HG02759 (cell line): Measurements from ENCODE around the gene CRYBG2.
A peak's percentile ranks its signal among the peaks of the same experiment; 100 is the strongest.
"Not testable (repeated sequence)": the region's sequence is repeated elsewhere in the genome, so short reads cannot be mapped to it uniquely, and the experiment has no call there.

ENCODE experiments used
- ATAC-seq: cut with Tn5 transposase; IDR thresholded peaks from one replicate; pipeline ENCODE4 v1.9.1; 2021; ENCODE audit warnings: mild to moderate bottlenecking, moderate library complexity; ENCODE audit not compliant: unreplicated experiment

The CRYBG2 gene

DNA sequence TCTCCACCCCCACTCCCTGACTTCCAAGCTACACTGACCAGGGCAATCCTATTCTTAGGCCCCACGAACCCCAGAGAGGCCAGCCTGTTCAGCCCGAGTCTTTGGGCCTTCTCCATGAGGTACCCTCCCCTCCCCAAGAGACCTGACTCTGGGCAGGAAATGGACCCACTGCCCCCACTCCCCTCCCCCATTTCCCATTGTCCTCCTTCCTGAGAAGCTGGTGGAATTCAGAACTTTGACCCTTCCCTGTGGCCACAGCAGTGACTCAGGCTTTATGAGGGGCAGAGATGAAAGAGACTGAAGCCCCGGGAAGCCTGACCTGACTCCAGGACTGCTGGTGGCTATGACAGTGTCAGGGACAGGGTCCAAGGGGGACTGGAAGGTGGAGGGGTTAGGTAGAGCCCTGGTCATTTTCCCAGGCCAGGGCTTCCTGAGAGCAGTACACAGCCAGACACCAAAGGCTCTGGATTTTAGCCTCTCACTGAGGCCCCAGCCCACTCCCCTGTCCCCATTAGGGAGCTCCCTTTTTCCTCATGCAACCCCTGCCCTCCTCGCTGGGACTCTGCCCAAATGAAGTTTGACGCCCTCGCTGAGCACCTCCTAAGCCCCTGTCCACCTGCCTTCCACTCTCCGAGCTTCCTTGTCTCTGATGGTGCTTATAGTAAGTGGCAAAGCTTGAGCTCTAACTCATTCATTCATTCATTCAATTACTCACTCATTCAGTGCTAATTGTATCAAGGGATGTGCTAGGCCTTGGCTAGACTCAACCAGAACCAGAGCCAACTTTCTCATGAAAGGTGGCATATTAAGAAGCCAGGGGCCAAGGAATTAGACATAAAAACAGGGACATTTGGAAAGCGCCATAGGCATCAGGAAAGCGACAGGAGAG lies 3.0 kb downstream of the CRYBG2 start:
- ATAC-seq: no peak

DNA sequence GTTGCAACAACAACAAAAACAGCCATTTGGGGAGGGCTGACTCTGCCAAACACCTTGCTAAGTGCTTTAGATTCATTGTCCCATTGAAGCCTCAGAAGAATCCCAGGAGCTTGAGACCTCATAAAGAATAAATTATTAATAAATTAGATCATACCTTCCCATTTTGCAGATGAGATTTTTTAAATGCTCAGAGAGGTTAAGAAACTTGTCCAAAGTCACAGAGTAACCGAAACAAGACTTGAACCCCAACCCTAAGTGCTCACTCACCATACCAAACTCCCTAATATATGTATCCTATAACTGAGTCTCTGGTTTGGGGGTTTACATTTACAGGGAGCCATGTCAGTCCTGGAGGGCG lies 3.6 kb downstream of the CRYBG2 start:
- ATAC-seq: no peak

DNA sequence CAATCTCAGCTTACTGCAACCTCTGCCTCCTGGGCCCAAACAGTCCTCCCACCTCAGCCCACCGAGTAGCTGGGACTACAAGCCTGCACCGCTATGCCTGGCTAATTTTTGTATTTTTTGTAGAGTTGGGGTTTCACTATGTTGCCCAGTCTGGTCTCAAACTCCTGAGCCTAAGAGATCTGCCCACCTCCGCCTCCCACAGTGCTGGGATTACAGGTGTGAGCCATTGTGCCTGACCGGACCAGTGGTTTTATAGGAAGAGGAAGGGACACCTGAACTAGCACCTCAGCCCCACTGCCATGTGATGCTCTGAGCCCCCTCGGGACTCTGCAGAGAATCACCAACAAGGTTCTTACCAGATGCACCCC lies 4.1 kb downstream of the CRYBG2 start:
- no peak for ATAC-seq

DNA sequence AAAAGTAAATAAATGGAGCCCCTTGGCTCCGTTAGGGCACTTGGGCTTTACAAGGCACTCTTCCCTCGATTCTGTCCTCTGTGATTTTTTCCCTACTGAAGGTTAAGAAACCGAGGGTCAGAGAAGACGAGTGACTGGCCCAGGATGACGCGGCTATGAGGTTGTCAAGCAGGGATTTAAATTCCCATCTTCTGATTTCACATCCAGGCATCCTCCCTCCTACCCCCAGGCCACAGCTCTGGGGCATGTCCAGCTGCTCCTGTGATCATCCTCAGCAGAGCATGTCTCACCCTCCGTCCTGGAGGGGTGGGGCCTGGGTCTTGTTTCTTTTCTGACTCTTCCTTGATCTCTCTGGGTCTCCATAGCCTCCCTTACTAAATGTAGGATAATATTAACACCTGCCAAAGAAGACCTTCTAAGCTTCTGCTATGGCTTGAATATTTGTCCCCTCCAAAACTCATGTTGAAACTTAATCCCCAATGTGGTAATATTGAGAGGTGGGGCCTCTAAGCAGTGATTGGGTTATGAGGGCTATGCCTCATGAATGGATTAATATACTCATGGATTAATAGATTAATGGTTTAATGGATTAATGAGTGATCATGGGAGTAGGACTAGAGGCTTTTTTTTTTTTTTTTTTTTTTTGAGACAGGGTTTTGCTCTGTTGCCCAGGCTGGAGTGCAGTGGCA lies 4.6 kb downstream of the CRYBG2 start:
- ATAC-seq: no peak

DNA sequence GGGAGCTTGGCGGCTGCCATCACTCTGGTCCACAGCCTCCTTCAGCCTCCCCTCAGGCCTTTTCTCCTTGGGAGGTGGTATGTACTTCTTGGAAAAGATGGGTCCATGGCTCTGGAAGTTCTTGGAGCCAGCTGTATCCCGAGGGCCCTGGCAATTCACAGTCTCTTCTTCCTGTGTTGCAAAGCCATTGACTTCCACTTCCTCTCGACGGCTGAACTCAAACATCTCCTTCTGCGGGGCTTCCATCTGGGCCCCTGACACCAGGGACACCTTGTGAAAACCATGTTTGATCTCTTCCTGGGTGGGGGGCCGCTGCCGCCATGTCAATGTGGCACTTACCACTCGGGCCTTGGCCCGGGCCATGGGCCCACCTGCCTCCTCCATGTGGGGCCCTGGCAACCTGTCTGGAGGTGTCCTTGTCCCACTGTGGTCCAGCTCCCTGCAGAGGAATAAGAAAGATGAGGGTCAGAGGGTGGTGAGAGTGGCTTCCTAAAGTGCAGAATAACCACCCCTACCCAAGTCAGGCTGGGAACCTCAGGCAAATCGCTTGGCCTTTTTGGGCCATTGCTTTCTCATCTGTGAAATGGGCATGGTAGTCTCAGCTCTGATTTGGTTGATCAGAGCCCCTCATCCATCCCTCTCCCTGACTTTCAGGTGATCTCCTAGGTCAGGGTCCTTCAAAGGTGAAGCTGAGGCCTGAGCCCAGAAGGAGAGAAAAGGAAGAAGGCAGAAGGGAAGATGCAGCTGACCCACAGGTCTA lies 7.5 kb downstream of the CRYBG2 start:
- ATAC-seq: no peak

DNA sequence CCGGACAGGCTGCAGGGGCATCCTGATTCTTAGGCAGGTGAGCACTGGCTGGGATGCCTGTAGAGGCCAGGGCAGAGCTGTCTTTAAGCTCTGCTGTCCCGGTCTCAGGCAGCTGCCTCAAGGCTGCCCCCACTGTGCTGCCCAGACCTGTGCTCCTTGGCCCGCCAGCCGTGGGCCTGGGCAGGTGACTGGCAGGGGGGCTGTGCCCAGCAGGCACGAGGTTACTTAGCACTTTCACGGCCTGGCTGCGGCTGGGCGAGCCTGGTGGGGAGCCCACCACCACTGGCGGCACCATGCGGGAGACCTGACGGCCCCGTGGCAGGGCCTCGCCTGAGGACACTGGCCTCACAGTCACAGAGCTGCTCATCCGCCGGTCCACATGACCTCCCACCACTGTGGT lies 8.2 kb downstream of the CRYBG2 start:
- ATAC-seq: no peak

DNA sequence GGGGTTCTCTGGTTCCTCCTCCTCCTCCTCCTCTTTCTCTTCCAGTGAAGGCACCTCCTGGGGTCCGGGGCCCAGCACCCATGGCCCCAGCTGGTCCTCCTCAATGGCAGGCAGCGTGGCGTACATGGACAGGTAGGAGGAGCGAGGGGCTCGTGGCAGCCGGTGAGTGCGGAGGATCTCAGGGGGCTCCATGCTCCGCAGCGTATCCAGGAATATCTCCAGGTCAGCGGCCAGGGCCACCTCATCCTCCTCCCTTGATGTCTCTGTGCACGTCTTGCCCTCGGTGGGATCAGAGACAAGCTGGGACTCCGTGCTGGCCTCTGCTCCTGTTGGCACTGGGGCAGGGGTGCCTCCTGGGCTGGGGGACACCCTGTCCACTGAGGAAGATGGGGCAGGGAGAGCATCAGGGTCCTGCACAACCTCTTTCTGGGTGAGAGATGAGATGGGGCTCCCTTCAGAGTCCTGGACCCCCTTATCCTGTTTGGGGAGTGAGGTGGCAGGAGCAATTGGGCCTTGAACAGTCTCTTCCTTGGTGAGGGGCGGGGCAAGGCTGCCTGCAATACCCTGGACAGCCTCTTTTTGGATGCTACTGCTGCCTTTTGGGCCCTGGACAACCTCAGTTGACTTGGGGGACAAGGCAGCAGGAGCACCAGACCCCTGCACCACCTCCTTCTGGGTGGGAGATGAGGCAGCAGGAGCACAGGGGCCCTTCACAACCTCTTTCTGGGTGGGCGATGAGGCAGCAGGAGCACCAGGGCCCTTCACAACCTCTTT lies 9.6 kb downstream of the CRYBG2 start:
- no peak for ATAC-seq

DNA sequence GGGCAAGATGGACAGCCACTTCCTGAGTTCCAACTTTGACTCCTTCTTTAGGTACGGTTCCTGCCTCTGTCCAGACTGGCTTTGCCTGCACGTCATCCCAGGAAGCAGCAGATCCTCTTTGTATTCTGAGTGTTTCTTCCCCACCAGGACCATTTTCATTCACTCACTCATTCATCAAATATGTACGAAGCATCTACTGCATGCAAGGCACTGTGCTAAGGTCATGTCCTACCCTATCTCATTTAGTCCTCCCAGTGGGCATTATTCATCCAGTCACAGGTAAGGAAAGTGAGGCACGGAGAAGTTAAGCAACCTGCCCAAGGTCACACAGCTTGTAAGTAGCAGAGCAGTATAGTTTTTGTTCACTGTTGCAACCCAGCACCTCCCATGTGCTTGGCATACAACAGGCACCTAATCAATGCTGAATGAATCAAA lies 13.9 kb downstream of the CRYBG2 start:
- no peak for ATAC-seq

DNA sequence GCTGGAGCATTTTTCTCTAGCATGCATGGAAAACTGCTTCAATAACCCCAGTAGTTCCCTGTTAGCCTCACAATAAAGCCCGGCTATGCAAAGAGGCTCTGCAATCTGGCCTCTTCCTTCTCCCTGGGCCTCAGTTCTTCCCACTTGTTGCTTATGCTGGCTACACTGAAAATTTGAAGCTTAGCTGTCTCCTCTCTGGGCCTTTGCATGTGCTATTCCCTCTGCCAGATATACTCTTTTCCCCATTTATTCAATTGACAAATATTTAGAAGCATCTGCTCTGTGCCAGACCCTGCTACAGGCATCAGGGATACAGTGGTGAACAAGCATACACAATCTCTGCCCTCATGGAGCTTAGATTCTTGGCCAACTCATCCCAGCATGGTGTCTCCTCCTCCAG lies 15.3 kb downstream of the CRYBG2 start:
- ATAC-seq: no peak

DNA sequence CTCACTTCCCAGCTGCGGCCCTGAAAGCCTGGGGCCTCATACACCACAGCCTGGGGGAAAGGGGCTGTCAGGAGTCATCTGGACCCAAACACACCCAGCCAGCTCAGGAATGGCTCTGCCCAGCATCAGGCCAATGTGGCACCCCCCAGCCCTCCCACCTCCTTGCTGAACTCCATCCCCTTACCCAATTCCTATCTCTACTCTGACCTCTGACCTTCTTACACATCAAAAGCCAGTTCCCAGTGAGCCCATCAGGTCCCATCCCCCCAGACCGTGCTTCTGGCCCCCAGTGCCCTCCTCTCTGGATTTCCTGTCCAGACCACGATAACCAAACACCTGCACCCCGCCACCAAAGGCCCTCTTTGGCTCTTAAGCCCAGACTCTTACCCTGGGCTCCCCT lies 16.3 kb downstream of the CRYBG2 start:
- ATAC-seq: no peak

DNA sequence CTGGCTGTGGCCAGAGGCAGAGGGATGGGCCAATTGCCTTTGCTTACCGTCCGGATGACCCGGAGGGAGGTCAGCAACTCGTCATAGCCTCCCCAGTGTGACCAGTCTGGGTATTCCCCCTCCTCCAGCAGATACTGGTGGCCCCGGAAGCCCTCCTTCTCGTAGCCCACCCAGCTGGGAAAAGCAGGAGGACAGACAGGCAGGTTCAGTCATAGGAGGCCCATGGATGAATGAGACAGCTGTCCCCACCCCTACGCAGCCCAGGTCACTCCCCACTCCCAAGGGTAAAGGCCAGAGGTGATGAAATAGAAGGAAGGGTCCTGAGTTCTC lies 16.8 kb downstream of the CRYBG2 start:
- no peak for ATAC-seq

DNA sequence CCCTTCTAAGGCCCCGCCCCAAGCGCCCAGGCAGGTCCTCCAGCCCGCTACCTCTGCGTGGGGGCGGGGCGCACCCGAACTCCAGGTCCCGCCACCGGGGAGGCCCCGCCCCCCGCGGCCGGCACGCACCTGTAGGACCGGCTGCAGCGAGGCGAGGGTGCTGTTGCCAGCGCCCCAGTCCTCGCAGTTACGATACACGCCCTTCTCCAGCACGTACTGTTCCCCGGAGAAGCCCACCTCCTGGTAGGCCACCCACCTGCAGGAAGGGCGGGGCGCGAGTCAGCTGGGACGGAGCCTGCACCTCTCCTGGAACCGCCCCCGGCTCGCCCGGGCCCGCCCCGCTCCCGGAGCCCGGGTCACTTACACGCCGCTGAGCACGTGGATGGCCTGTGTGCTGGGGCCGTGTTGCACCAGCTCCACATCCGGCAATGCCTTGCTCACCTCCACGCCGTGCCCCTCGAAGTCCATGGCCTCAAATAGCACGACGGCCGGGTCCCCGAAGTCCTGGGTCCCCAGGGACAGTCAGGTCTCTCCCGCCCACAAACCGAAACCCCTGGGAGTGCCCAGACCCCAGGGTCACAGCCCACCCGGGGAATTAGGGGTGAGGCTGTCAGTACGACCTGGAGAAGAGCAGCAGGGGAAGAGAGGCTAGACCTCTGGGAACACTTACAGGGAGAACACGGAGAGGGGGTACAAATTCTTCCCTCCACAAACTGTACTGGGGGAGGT lies 17.3 kb downstream of the CRYBG2 start:
- peak; percentile 62 for ATAC-seq

DNA sequence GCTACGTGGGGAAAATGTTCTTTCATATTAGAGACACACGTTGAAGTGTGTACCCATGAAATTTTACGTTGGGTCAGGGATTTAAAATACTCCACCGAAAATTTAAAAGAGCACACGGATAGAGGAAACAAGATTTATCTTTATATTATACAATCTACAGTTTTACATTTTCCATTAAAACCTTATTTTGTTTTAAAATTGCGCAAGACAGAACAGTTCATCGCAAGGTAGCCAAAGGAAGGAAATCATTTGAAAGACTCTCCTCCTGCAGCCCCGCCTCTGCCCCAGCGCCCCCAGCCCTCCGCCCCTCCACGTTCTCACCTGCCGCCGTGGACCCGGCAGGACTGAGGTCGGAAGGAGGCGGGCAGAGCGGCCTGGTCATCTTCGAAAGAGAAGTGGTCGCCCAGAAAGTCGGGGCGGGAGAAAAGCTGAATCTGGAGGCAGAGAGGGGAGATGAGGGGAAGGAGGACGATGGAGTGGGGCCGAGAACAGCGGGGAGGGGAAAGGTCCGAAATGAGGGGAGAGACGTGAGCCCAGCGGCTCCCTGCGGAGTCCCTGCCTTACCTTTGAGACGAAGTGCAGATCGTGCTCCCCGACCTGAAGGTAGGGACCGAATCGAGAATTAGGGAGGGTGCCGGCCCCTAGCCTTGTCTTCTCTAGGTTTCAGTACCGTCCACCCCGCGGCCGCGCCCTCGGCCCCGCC lies 18.0 kb downstream of the CRYBG2 start:
- no peak for ATAC-seq

DNA sequence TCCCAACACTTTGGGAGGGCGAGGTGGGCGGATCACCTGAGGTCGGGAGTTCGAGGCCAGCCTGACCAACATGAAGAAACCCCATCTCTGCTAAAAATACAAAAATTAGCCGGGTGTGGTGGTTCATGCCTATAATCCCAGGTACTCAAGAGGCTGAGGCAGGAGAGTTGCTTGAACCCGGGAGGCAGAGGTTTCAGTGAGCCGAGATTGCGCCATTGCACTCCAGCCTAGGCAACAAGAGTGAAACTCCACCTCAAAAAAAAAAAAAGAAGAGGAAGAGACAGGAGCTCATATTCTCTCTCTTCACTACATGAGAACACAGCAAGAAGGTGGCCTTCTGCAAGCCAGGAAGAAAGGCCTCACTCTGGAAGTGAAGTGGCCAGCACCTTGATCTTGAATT lies 20.6 kb downstream of the CRYBG2 start:
- not testable (repeated sequence) for ATAC-seq

DNA sequence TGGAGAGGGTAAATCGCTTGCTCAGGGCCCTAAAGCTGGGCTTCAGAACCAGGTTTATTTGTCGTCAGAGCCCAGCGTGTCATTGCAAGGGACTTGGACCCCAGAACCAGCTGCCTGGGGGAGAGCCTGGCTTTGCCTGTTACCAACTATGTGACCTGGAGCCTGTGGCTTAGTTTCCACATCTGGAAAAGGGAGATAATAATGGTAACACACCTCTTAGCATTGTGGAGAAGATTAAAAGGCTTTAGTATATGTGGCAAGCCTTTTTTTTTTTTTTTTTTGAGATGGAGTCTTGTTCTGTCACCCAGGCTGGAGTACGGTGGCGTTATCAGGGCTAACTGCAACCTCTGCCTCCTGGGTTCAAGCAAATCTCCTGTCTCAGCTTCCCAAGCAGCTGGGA lies 23.7 kb downstream of the CRYBG2 start:
- no peak for ATAC-seq

DNA sequence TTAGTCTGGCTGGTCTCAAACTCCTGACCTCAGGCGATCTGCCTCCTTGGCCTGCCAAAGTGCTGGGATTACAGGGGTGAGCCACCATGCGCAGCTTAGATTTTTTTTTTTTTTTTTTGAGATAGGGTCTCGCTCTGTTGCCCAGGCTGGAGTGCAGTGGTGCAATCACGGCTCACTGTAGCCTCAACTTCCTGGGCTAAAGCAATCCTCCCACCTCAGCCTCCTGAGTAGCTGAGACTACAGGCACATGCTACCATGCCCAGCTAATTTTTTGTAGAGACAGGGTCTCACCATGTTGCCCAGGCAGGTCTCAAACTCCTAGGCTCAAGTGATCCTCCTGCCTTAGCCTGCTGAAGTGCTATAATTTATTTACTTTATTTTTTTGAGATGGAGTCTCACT lies 24.6 kb downstream of the CRYBG2 start:
- not testable (repeated sequence) for ATAC-seq

DNA sequence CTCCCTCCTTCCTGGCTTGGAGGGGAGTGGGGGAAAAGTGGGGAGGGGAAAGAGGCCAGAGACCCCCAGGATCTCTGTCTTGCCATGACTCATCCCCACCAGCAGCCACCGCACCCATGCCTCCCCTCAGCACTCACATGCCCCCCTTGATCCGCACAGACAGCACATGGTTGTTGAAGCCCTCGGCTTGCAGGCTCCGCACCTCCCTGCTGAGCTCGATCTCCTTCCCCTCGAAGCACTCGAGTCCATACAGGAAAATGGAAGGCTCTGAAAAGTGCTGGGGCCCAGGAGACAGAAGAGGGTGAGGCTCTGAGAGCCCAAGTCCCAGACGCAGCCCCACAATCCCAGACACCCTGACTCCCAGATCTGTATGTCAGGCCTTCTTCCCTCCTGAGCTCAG lies 25.3 kb downstream of the CRYBG2 start:
- no peak for ATAC-seq

DNA sequence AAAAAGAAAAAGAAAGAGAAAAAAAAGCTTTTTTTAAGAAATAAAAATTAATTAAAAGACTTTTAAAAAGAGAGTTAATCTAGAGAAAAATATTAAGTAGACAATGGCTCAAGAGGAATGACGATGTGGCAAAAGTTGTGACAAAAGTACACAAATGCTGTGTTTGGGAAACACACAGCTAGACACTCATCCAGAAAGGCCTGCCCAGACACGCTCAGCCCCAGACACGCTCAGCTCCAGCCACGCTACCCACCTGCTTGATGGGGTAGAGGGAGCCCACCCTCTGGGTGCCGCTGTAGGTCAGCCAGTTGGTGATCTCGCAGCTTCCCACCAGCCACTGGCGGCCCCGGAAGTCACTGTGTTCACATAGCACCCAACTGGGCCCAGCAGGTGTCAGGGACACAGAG lies 26.0 kb downstream of the CRYBG2 start:
- ATAC-seq: no peak

DNA sequence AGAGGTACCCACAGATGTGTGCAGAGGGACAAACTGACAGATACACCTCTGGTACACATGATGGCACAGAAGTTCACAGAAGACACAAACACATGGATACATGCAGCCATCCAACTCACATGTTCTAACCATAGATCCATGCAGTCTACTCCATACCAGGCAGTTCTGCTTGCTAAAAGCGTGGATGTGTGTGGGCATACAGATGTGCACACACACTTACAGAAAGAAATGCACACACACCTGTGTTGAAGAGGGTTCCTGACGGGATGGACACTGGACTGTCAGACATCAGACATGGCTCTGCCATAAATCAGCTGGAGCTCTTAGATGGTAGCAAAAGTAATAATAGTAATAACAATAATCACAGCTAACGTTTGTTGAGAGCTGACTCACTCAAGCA lies 29.4 kb downstream of the CRYBG2 start:
- ATAC-seq: no peak

DNA sequence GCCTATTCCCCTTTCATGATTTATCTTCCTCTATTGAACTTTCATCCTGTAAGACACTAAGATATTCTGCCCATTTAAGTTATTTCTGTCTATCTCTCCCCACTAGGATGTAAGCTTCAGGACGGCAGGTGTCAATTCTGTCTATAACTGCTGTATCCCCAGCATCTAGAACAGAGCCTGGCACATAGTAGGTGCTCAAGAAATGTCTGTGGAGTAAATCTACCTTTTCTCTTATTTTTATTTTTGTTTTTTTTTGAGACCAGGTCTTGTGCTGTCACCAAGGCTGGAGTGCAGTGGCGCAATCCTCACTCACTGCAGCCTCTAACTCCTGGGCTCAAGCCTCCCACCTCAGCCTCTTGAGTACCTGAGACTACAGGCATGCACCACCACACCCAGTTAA lies 30.5 kb downstream of the CRYBG2 start:
- ATAC-seq: no peak
